GM21515 (cell line): Measurements from ENCODE around the gene VCPKMT.

Source experiments
- ATAC-seq: cut with Tn5 transposase; IDR thresholded peaks from one replicate; pipeline ENCODE4 v1.9.1; 2021; ENCODE audit not compliant: unreplicated experiment

The VCPKMT gene

DNA sequence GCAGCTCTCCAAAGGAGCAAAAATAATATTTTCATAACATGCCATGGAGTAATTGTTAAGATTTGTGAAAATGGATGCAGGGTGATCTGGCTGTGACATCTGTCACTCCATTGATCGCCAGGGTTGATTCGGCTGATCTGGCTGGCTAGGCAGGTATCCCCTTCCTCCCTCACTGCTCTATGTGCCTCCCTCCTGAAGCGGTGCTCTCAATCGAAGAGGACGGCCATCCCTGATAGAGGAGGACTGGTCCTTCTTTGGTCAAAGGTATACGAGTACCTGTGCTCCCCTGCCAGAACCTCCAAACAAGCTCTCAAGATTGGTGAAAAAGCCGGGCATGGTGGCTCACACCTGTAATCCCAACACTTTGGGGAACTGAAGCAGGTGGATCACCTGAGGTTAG lies 47.9 kb downstream of the VCPKMT start:
- no peak for ATAC-seq

GRCh38 chr14:50067723-50068495 lies 48.5 kb downstream of the VCPKMT start:
- no peak for ATAC-seq

DNA sequence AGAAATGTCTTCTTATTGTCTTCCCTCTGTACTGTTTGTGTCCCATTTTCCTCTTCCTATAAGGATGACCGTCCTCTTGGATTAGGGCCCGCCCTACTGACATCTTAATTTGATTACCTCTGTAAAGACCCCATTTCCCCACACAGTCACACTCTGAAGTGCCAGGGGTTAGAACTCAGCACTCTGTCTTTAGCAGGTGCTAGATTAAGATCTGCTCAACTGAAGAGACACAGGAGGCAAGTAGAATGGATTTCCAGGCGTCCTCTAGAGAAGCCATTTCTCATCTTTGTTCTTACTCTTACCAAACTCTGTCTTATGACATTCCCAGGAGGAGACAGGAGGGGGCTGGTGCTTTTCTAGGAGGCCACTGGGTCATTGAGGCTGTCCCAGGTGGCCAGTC lies 50.8 kb downstream of the VCPKMT start:
- ATAC-seq: no peak

DNA sequence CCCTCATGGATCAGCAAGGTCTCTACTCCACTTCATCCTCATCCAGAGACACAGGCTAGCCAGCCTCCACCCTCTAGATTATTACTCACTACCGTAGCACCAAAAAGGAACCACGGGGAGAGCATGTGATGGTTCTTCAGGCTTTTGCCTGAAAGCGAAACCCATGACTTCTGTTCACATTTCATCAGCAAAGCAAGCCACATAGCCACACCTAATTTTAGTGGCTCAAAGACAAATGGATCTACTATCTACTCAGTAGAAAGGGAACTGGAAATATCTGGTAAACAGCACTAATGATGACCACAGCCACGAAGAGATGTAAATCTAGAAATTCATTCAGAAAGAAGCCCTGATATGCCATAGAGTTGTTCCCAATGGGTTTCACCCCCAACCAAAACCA lies 51.4 kb downstream of the VCPKMT start:
- ATAC-seq: peak; percentile 62

GRCh38 chr14:50063876-50064420 lies 52.4 kb downstream of the VCPKMT start:
- no peak for ATAC-seq

- peak; percentile 29 for ATAC-seq
Observed at GRCh38 chr14:50062438-50063085, 53.8 kb downstream of the VCPKMT start.

- ATAC-seq: peak; percentile 56
Observed at GRCh38 chr14:50061664-50062437, 54.5 kb downstream of the VCPKMT start.

DNA sequence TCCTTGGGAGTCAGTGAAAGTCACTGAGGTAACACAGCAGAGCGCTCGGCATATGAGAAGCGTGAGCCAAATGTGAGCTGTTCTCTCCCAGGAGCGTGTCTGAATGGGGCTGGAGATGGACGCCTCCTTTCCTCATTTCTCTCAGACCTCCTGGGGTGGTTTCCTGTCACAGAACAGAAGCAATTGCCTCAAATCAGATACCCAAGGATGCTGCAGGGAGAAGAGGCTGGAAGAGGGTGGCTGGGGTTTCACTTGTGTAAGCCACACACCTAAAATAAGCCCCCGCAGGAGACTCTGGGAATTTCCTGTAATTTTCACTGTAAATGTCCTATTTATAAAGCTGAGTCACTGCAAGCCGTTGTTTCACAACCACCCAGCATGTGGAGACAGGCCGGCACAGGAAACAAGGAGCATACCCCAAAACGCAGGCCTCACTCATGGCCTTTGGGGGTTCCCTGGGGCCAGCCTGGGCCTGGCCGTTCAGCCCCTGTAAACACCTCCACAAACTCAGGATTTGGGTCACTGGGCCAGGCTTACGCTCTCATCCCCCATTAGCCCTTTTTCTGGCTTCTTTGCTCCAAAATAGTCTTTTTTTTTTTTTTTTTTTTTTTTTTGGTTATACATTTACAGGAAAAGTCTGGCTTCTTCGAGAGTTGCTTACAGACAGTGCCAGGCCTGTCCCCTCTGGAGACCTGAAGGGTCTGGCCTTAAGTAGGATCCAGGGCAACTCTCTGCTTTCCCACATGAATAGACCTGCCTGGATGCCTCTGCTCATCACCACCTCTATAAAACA lies 55.3 kb downstream of the VCPKMT start:
- ATAC-seq: no peak

DNA sequence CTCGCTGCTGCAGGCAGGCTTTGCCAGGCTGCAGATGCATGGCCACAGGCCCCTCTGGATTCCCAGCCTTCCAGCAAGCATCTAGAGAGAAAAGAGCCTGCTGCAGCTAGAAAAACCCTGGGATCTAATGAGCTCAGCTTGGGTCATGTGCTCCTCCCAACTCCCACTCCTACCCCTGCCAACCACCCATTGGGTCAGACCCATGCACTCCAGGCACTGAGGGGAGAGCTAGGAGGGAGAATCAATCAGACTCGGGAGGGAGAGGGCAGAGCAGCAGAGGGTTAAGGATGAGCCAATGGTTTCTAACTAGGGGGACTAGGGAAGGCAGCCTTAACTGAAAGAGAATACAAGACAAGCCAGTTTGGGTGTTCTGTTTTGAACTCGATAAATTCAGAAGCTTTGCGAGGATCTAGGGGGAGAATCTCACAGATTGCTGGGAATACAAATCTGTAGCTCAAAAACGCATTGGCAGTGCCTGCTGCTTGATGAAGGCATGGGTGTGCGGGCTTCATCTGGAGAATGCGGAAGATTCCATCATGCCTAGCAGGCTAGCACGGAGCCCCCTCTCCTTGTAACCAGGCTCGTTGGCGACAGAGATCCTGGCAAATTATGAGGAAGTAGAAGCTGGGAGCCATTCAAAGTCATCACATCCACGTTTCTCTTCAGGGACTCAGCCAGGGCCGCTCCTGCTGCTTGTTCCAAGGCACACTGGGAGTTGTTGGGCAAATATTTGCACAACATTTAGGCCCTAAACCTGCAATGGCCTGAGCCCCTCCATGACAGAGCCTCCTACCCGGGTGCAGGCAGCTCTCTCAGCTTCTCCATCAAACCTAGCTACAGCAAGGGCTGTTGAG lies 56.4 kb downstream of the VCPKMT start:
- no peak for ATAC-seq
